HG03103 (cell line): ENCODE measurements around the gene HIKESHI.
"Not testable (repeated sequence)": the region's sequence is repeated elsewhere in the genome, so short reads cannot be mapped to it uniquely, and the experiment has no call there.

Experiments
- ATAC-seq: cut with Tn5 transposase; IDR thresholded peaks from one replicate; pipeline ENCODE4 v1.9.1; 2021; ENCODE audit warnings: low read depth; ENCODE audit not compliant: unreplicated experiment

Gene HIKESHI, protein sequence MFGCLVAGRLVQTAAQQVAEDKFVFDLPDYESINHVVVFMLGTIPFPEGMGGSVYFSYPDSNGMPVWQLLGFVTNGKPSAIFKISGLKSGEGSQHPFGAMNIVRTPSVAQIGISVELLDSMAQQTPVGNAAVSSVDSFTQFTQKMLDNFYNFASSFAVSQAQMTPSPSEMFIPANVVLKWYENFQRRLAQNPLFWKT

GRCh38 chr11:86302092-86302793 is at the start of gene HIKESHI:
Gene HIKESHI (plus strand): TSS chr11:86302240. CDS start chr11:86302449, 209 bp downstream.
- peak; percentile 98 for ATAC-seq

GRCh38 chr11:86255896-86256295 is 46.1 kb upstream of the HIKESHI start:
- peak; percentile 88 for ATAC-seq

- no peak for ATAC-seq
Measured at GRCh38 chr11:86256608-86257007, 45.4 kb upstream of the HIKESHI start.

- no peak for ATAC-seq
Measured at GRCh38 chr11:86257446-86257845, 44.6 kb upstream of the HIKESHI start.

- no peak for ATAC-seq
Measured at GRCh38 chr11:86259730-86260129, 42.3 kb upstream of the HIKESHI start.

DNA sequence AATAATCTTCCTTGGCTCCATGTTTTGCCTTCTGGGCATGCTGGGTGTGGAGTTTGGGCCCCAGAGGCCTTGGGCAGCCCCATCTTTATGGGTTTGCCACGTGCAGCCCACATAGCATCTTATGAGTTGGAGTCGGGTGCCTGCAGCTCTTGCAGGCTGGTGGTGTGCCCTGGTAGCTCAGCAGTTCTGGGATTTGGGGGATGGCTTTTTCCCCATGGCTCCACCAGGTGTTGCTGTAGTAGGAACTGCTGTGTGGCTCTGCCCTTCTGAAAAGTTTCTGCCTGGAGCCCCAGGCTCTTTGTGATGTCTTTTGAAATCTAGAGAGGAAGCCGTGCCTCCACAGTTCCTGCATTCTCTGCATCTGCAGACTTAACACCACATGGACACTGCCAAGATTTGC is 40.7 kb upstream of the HIKESHI start:
- ATAC-seq, result no peak

DNA sequence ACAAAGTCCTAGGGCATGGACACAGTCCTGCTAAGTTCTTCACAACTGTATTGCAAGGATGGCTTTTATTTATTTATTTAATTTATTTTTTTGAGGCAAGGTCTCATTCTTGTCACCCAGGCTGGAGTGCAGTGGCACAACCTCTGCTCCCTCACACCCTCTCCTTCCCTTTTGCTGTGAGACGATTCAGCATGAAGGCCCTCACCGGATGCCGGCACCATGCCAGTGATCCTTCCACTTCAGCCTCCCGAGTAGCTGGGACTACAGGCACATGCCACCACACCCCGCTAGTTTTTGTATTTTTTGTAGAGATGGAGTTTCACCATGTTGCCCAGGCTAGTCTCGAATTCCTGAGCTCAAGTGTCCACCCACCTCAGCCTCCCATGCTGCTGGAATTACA is 39.7 kb upstream of the HIKESHI start:
- ATAC-seq, result no peak

DNA sequence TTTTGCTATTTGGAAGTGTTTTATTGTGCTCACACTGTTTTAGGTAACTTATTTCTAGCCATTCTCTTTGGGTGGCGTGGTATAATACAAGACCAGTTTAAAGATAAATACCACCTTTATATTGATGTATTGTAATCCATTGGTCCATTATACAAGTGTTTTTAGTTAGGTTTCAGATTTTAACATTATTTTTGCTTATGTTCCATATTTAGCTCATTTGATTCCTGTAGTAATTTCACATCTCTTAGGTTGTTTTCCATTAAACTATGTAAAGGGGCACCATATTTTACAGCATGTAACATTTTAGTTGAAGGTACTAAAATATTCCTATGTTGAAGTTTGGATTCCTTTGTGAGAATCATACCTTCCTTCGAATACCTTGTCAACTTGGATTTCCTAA is 37.4 kb upstream of the HIKESHI start:
- no peak for ATAC-seq

- no peak for ATAC-seq
Measured at GRCh38 chr11:86265194-86265593, 36.8 kb upstream of the HIKESHI start.

- no peak for ATAC-seq
Measured at GRCh38 chr11:86269645-86270044, 32.4 kb upstream of the HIKESHI start.

GRCh38 chr11:86274503-86274902 is 27.5 kb upstream of the HIKESHI start:
- no peak for ATAC-seq

DNA sequence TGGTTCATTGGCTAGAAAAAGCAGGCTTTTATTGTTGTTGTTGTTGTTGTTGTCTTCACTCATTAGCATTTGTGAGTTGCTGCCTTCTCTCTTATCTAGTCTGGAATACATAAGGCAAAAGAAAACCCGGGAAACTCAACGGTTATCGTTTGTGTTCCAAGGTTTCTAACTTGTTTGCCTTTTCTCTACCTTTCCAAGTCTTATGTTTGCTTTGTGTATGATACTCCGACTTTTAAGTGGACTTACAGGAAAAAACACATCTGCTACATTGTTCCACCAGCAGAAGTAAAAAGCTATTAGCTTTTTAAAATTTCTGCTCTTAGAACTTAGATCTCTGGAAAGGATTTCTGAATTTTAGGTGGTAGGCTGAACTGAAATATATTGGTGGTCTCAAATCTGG is 27.0 kb upstream of the HIKESHI start:
- ATAC-seq, result no peak

GRCh38 chr11:86275493-86276370 is 26.3 kb upstream of the HIKESHI start:
- no peak for ATAC-seq

DNA sequence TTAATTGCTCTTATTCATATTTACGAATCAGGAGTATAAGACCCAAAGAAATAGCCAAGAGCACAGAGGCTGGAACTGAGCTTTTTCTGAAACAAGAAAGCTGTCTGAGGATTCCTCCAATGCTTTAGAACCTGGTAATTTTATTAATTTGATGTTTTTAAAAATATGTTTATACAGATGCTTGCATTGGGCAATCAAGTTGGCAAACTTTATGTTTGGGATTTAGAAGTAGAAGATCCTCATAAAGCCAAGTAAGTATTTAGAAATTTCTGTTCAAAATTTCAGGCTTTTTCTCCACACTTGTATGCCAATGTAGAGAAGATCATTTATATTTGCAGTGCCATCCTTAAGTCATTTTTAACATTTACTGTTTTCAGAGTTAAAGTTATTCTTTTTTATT is 24.3 kb upstream of the HIKESHI start:
- ATAC-seq, result no peak

GRCh38 chr11:86278226-86278625 is 23.8 kb upstream of the HIKESHI start:
- no peak for ATAC-seq

- ATAC-seq, result no peak
Measured at GRCh38 chr11:86279747-86280146, 22.3 kb upstream of the HIKESHI start.

DNA sequence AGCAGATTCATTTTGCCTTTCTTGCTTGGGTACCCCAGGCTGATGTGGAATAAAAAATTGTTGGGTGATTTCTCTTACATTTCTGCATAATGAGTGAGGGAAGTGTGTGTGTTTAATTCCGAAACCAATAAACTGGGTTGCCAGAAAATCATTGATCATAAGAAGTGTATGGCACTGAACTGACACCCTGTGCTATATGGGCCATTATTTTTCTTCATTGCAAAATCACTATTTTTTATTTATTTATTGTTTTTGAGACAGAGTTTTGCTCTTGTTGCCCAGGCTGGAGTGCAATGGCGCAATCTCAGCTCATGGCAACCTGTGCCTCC is 14.6 kb upstream of the HIKESHI start:
- ATAC-seq, result peak; percentile 1

DNA sequence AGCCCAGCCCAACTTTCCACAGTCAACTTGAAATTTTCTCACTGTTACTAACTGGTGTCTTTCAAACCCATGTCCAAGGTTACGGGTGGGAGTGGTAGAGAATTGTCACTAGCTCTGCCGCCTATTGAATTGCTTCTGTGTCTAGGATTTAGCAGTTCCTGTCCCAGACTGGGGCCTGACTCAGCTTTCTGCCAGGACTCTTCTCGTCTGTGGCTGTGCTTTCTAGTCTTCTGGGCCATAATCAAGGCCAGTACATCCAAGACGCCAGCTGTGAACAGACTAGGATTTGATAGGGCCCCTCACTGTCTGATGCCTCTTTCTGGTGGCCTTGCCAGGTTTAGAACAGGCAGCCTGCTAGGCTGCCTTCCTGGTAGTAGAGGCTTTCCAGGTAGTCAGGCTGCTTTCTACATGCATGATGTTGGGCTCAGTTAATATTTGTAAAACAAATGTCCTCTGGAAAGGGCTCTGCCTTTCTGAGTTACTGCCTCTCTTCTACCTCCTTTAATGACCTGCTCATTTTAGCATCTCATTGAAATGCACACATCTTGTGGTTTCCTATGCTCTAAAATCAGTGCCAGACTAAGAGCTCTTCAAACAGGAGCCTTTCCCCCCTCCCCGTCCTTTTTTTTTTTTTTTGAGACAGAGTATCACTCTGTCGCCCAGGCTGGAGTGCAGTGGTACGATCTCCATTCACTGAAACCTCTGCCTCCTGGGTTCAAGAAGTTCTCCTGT is 13.1 kb upstream of the HIKESHI start:
- ATAC-seq, result no peak

DNA sequence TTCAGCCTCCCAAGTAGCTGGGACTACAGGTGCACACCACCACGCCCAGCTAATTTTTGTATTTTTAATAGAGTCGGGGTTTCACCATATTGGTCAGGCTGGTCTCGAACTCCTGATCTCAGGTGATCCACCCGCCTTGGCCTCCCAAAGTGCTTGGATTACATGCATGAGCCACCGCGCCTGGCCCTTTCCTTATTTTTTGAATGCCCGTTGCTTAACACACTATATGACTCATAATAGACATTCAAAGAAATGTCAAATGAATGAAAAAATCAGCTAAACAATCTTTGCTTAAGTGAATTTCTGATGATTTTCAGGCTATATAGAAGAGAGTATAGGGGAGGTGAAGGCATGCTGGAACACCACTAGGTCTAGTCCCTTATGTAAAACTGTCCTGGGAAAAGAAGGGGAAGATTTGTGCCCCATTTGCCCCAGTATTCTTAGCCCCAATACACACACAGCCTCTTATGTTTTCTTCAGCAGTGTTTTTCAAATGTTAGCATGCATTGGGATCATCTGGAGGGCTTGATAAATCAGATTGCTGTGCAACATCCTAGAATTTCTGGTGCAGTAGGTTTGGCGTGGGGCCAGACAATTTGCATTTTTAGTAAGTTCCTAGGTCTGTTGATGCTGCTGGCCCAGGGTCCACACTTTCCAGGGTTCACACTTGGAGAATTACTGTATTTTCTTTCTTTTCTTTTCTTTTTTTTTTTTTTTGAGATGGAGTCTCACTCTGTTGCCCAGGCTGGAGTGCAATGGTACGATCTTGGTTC is 12.3 kb upstream of the HIKESHI start:
- not testable (repeated sequence) for ATAC-seq
